Stomach (tissue), 4 donors: ENCODE data around the gene AZGP1.

Experiments
- CTCF ChIP-seq, 7 experiments: fragments of 450-650 bp in 4 of 7; fragments of 200-600 bp in 3 of 7; sonication (generic) in 3 of 7; IDR thresholded peaks; one replicate each; pipeline ENCODE4 v1.5.1; 2016 to 2019; ENCODE audit warnings: antibody characterized with exemption in 7 of 7, control low read depth in 2 of 7, mild to moderate bottlenecking in 1 of 7
- EP300 ChIP-seq: sonication (generic); formaldehyde crosslinking; IDR thresholded peaks from one replicate; pipeline ENCODE4 v1.6.1; 2017; ENCODE audit warnings: antibody characterized with exemption
- POLR2A ChIP-seq, 4 donors: fragments of 450-650 bp; IDR thresholded peaks; one replicate each; pipeline ENCODE4 v1.6.1; 2016; ENCODE audit warnings: antibody characterized with exemption in 4 of 4, control low read depth in 2 of 4, mild to moderate bottlenecking in 1 of 4, moderate library complexity in 1 of 4

DNA sequence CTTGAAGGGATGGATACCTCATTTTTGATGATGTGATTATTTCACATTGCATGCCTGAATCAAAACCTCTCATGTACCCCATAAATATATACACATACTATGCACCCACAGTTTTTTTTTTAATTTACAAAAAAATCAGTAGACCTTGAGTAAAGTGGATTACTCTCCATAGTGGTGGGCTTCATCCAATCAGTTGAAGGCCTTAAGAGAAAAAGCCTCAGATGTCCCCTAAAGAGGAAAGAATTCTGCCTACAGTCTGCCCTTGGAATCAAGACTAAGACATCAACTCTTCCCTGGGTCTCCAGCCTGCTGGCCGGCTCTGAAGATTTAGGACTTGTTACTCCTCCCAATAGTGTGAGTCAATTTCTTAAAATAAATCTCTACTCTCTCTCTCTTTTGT lies 1.1 kb downstream of the AZGP1 start:
- TF ChIP-seq CTCF (IDR thresholded peaks at IDR 0.05) (no peak), POLR2A (IDR thresholded peaks at IDR 0.05) (no peak), EP300 (no peak)
